Vagina (tissue), 2 donors: Measurements from ENCODE around the gene AMBRA1.

Experiments used
- POLR2A ChIP-seq, 2 donors: fragments of 450-650 bp; IDR thresholded peaks; one replicate each; pipeline ENCODE4 v1.6.1; 2017; ENCODE audit warnings: antibody characterized with exemption in 2 of 2, mild to moderate bottlenecking in 2 of 2, moderate library complexity in 2 of 2
- TF ChIP-seq, protein P1 (sequence below), 3 experiments: fragments of 450-650 bp in 2 of 3; fragments of 200-600 bp in 1 of 3; sonication (generic) in 1 of 3; IDR thresholded peaks; one replicate each; pipeline ENCODE4 v1.5.1; 2017 to 2019; ENCODE audit warnings: antibody characterized with exemption in 3 of 3, mild to moderate bottlenecking in 2 of 3, moderate library complexity in 2 of 3

- TF ChIP-seq POLR2A (IDR thresholded peaks at IDR 0.05), result no peak
- TF ChIP-seq, protein P1, sequence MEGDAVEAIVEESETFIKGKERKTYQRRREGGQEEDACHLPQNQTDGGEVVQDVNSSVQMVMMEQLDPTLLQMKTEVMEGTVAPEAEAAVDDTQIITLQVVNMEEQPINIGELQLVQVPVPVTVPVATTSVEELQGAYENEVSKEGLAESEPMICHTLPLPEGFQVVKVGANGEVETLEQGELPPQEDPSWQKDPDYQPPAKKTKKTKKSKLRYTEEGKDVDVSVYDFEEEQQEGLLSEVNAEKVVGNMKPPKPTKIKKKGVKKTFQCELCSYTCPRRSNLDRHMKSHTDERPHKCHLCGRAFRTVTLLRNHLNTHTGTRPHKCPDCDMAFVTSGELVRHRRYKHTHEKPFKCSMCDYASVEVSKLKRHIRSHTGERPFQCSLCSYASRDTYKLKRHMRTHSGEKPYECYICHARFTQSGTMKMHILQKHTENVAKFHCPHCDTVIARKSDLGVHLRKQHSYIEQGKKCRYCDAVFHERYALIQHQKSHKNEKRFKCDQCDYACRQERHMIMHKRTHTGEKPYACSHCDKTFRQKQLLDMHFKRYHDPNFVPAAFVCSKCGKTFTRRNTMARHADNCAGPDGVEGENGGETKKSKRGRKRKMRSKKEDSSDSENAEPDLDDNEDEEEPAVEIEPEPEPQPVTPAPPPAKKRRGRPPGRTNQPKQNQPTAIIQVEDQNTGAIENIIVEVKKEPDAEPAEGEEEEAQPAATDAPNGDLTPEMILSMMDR (IDR thresholded peaks at IDR 0.05), result no peak
Measured at GRCh38 chr11:46490666-46491065, 103.2 kb downstream of the AMBRA1 start.
